K562 (cell line): ENCODE data around the gene PLK1. TPM values are rescaled to one million over a fixed set of nuclear protein-coding genes. Genes with fewer than 3 reads are reported as not detected.

Experiments
- FIP1L1 ChIP-seq: fragments of 200-400 bp; formaldehyde crosslinking; IDR thresholded peaks from 2 replicates; pipeline ENCODE4 v1.6.1; 2018; ENCODE audit warnings: mild to moderate bottlenecking, low read depth, low read length; ENCODE audit not compliant: poor library complexity, severe bottlenecking
- MTA2 ChIP-seq: fragments of 450-650 bp; IDR thresholded peaks from 2 replicates; pipeline ENCODE4 v1.6.1; 2016; ENCODE audit warnings: low read depth
- SETDB1 ChIP-seq: IDR thresholded peaks from one replicate; pipeline ENCODE4 v1.6.1; 2012; ENCODE audit warnings: low read length, control low read depth, inconsistent platforms
- ZNF324 ChIP-seq: fragments of 250-450 bp; sonication (Bioruptor Pico); IDR thresholded peaks from 2 replicates; pipeline ENCODE4 v1.4.0; 2020; ENCODE audit warnings: mild to moderate bottlenecking
- polyA plus RNA-seq, 8 experiments: library from polyadenylated mRNA; depleted of rRNA in 4 of 8; stranded (reverse) in 5 of 8; unstranded in 3 of 8; fragments of >200 nt; fragmentation: Nextera tagmentation in 2 of 8; fragmentation: Illumina TruSeq in 1 of 8; extraction: Ambion mirVana in 2 of 8; extraction: Trizol in 1 of 8; gene quantifications; 2 replicates each; pipeline versions ENCODE4 v1.2.1 to v1.2.3, GENCODE V29; 2011 to 2014; ENCODE audit warnings: inconsistent platforms in 1 of 8, missing spikeins in 1 of 8
- total RNA-seq, 7 experiments: library from RNA; depleted of rRNA in 6 of 7; stranded (reverse); fragments of >200 nt in 6 of 7; fragmentation: Illumina TruSeq in 2 of 7; extraction: Trizol in 2 of 7; gene quantifications; 2 replicates each; pipeline versions ENCODE4 v1.2.1 to v1.2.3, GENCODE V29; 2011 to 2021; ENCODE audit warnings: low replicate concordance in 1 of 7
- TF ChIP-seq, protein P1 (sequence below): sonication (generic); formaldehyde crosslinking; IDR thresholded peaks from 2 replicates; pipeline ENCODE4 v1.8.0; 2022; ENCODE audit warnings: mild to moderate bottlenecking, missing genetic modification reagents, borderline replicate concordance
- TF ChIP-seq, protein P2 (sequence below): fragments of 150-350 bp; conservative IDR thresholded peaks from 2 replicates; pipeline ENCODE4 v1.6.1; 2014; ENCODE audit warnings: low read length
- TF ChIP-seq, protein P3 (sequence below): fragments of 450-650 bp; IDR thresholded peaks from 2 replicates; pipeline ENCODE4 v1.6.1; 2016; ENCODE audit warnings: mild to moderate bottlenecking, moderate library complexity

PLK1 gene
- total and polyA plus RNA-seq, 9 of the 15 experiments (the other 6 are each of a cell fraction or from before 2014, with no cell fraction given): 13.6 to 212 (median 45.5) TPM

DNA sequence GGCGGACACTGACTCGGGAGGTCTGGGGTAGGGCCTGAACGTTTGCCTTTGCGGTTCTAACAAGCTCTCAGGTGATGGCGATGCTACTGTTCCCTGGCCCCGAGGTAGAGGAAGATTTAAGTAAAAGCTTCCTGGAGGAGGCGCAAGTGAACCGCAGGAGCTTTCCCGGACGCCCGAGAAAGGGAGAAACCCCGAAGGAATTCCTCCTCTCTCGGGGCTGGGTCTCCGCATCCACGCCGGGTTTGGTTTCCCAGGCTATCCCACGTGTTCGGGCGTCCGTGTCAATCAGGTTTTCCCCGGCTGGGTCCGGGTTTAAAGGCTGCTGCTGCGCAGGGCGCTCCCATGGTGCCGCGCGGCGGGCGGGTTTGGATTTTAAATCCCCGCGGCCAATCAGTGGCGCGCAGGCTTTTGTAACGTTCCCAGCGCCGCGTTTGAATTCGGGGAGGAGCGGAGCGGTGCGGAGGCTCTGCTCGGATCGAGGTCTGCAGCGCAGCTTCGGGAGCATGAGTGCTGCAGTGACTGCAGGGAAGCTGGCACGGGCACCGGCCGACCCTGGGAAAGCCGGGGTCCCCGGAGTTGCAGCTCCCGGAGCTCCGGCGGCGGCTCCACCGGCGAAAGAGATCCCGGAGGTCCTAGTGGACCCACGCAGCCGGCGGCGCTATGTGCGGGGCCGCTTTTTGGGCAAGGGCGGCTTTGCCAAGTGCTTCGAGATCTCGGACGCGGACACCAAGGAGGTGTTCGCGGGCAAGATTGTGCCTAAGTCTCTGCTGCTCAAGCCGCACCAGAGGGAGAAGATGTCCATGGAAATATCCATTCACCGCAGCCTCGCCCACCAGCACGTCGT lies at the start of gene PLK1 (continued):
- TF ChIP-seq, protein P1, sequence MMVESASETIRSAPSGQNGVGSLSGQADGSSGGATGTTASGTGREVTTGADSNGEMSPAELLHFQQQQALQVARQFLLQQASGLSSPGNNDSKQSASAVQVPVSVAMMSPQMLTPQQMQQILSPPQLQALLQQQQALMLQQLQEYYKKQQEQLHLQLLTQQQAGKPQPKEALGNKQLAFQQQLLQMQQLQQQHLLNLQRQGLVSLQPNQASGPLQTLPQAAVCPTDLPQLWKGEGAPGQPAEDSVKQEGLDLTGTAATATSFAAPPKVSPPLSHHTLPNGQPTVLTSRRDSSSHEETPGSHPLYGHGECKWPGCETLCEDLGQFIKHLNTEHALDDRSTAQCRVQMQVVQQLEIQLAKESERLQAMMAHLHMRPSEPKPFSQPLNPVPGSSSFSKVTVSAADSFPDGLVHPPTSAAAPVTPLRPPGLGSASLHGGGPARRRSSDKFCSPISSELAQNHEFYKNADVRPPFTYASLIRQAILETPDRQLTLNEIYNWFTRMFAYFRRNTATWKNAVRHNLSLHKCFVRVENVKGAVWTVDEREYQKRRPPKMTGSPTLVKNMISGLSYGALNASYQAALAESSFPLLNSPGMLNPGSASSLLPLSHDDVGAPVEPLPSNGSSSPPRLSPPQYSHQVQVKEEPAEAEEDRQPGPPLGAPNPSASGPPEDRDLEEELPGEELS (CRISPR knock-in tag): peak; percentile 60; the same call in 1 of the 2 replicates
- TF ChIP-seq SETDB1 (no peak), FIP1L1 (peak; percentile 85), MTA2 (no peak), ZNF324 (no peak)
- TF ChIP-seq, protein P2, sequence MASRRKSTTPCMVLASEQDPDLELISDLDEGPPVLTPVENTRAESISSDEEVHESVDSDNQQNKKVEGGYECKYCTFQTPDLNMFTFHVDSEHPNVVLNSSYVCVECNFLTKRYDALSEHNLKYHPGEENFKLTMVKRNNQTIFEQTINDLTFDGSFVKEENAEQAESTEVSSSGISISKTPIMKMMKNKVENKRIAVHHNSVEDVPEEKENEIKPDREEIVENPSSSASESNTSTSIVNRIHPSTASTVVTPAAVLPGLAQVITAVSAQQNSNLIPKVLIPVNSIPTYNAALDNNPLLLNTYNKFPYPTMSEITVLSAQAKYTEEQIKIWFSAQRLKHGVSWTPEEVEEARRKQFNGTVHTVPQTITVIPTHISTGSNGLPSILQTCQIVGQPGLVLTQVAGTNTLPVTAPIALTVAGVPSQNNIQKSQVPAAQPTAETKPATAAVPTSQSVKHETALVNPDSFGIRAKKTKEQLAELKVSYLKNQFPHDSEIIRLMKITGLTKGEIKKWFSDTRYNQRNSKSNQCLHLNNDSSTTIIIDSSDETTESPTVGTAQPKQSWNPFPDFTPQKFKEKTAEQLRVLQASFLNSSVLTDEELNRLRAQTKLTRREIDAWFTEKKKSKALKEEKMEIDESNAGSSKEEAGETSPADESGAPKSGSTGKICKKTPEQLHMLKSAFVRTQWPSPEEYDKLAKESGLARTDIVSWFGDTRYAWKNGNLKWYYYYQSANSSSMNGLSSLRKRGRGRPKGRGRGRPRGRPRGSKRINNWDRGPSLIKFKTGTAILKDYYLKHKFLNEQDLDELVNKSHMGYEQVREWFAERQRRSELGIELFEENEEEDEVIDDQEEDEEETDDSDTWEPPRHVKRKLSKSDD: no peak
- TF ChIP-seq, protein P3, sequence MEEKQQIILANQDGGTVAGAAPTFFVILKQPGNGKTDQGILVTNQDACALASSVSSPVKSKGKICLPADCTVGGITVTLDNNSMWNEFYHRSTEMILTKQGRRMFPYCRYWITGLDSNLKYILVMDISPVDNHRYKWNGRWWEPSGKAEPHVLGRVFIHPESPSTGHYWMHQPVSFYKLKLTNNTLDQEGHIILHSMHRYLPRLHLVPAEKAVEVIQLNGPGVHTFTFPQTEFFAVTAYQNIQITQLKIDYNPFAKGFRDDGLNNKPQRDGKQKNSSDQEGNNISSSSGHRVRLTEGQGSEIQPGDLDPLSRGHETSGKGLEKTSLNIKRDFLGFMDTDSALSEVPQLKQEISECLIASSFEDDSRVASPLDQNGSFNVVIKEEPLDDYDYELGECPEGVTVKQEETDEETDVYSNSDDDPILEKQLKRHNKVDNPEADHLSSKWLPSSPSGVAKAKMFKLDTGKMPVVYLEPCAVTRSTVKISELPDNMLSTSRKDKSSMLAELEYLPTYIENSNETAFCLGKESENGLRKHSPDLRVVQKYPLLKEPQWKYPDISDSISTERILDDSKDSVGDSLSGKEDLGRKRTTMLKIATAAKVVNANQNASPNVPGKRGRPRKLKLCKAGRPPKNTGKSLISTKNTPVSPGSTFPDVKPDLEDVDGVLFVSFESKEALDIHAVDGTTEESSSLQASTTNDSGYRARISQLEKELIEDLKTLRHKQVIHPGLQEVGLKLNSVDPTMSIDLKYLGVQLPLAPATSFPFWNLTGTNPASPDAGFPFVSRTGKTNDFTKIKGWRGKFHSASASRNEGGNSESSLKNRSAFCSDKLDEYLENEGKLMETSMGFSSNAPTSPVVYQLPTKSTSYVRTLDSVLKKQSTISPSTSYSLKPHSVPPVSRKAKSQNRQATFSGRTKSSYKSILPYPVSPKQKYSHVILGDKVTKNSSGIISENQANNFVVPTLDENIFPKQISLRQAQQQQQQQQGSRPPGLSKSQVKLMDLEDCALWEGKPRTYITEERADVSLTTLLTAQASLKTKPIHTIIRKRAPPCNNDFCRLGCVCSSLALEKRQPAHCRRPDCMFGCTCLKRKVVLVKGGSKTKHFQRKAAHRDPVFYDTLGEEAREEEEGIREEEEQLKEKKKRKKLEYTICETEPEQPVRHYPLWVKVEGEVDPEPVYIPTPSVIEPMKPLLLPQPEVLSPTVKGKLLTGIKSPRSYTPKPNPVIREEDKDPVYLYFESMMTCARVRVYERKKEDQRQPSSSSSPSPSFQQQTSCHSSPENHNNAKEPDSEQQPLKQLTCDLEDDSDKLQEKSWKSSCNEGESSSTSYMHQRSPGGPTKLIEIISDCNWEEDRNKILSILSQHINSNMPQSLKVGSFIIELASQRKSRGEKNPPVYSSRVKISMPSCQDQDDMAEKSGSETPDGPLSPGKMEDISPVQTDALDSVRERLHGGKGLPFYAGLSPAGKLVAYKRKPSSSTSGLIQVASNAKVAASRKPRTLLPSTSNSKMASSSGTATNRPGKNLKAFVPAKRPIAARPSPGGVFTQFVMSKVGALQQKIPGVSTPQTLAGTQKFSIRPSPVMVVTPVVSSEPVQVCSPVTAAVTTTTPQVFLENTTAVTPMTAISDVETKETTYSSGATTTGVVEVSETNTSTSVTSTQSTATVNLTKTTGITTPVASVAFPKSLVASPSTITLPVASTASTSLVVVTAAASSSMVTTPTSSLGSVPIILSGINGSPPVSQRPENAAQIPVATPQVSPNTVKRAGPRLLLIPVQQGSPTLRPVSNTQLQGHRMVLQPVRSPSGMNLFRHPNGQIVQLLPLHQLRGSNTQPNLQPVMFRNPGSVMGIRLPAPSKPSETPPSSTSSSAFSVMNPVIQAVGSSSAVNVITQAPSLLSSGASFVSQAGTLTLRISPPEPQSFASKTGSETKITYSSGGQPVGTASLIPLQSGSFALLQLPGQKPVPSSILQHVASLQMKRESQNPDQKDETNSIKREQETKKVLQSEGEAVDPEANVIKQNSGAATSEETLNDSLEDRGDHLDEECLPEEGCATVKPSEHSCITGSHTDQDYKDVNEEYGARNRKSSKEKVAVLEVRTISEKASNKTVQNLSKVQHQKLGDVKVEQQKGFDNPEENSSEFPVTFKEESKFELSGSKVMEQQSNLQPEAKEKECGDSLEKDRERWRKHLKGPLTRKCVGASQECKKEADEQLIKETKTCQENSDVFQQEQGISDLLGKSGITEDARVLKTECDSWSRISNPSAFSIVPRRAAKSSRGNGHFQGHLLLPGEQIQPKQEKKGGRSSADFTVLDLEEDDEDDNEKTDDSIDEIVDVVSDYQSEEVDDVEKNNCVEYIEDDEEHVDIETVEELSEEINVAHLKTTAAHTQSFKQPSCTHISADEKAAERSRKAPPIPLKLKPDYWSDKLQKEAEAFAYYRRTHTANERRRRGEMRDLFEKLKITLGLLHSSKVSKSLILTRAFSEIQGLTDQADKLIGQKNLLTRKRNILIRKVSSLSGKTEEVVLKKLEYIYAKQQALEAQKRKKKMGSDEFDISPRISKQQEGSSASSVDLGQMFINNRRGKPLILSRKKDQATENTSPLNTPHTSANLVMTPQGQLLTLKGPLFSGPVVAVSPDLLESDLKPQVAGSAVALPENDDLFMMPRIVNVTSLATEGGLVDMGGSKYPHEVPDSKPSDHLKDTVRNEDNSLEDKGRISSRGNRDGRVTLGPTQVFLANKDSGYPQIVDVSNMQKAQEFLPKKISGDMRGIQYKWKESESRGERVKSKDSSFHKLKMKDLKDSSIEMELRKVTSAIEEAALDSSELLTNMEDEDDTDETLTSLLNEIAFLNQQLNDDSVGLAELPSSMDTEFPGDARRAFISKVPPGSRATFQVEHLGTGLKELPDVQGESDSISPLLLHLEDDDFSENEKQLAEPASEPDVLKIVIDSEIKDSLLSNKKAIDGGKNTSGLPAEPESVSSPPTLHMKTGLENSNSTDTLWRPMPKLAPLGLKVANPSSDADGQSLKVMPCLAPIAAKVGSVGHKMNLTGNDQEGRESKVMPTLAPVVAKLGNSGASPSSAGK: peak; percentile 78
